ENCODE measurements around the gene LPCAT1.

GRCh38 chr5:1513326-1514026, 10.3 kb downstream of the LPCAT1 start:
- TF ChIP-seq POLR2A (IDR thresholded peaks at IDR 0.05) (no peak), CTCF (IDR thresholded peaks at IDR 0.05) (no peak), EP300 (IDR thresholded peaks at IDR 0.05) (no peak), POLR2AphosphoS5 (IDR thresholded peaks at IDR 0.05) (no peak)

Measured in stomach (tissue), 4 donors.